ENCODE measurements around the gene SGSM1. TPM values are rescaled to one million over a fixed set of nuclear protein-coding genes. Genes with fewer than 3 reads are reported as not detected.

Gene SGSM1
- total RNA-seq, 1 experiment from 2014 or later, result 4.3 TPM

GRCh38 chr22:24925586-24926427, 119.8 kb downstream of the SGSM1 start:
- Histone ChIP-seq H3K27ac (ENCODE audit: insufficient read length, low read depth, low read length) (no peak overlapping the region), H2BK5ac (ENCODE audit: insufficient read length, low read length) (no peak overlapping the region), H3K23me2 (ENCODE audit: insufficient read length, low read depth, low read length, poor library complexity, severe bottlenecking) (no peaks in the 10 kb centered on the region), H3T11ph (ENCODE audit: low read length) (no peak overlapping the region), H3K79me2 (ENCODE audit: insufficient read depth, low read length) (no peaks in the 10 kb centered on the region), H3K4ac (ENCODE audit: low read depth, low read length) (no peak overlapping the region), H4K91ac (ENCODE audit: insufficient read length, low read depth, low read length) (no peak overlapping the region), H3K9ac (ENCODE audit: extremely low read depth, insufficient read length, low read length) (no peak overlapping the region), H2AK5ac (ENCODE audit: insufficient read length, low read length) (no peak overlapping the region), H3K18ac (ENCODE audit: insufficient read length, low read depth, low read length) (no peak overlapping the region), H2BK15ac (ENCODE audit: low read depth, low read length) (no peak overlapping the region), H2BK120ac (ENCODE audit: low read depth, low read length, poor library complexity, severe bottlenecking) (no peak overlapping the region), H4K8ac (replicated peaks; ENCODE audit: insufficient read length, low read depth, low read length) (no peak overlapping the region), H2AFZ (ENCODE audit: low read length) (no peak overlapping the region), H3K27me3 (ENCODE audit: insufficient read depth, low read length) (no peaks in the 10 kb centered on the region), H2BK12ac (ENCODE audit: insufficient read length, low read depth, low read length) (no peak overlapping the region), H3K4me1 (ENCODE audit: insufficient read depth, low read length) (no peaks in the 10 kb centered on the region), H3K4me2 (ENCODE audit: insufficient read depth, insufficient read length, low read length) (no peak overlapping the region), H3K56ac (ENCODE audit: insufficient read length, low read depth, low read length) (no peak overlapping the region), H2BK20ac (ENCODE audit: low read depth, low read length, poor library complexity, severe bottlenecking) (no peak overlapping the region), H3K79me1 (ENCODE audit: insufficient read depth, low read depth, low read length, poor library complexity, severe bottlenecking) (no peaks in the 10 kb centered on the region), H3K14ac (ENCODE audit: insufficient read depth, low read length) (no peak overlapping the region), H3K9me3 (ENCODE audit: control insufficient read depth, low read depth, low read length) (no peaks in the 10 kb centered on the region), H3K23ac (ENCODE audit: insufficient read length, low read depth, low read length) (no peak overlapping the region), H4K20me1 (ENCODE audit: control insufficient read depth, insufficient read depth, insufficient read length) (no peaks in the 10 kb centered on the region), H4K5ac (ENCODE audit: insufficient read length, low read depth, low read length) (no peak overlapping the region)
- no CpG with 5 or more reads among the region's 17 CpGs for WGBS (ENCODE audit: extremely low coverage, insufficient read length, low lambda C conversion rate)
- Mint-ChIP-seq H3K27ac (peak overlapping the region; percentile 50 to 81 (median 77); a peak in 4 of 7 replicates), H3K4me1 (peaks cover 14 to 18% of the 10 kb centered on the region in 2 experiments), H3K9me3 (peaks cover 3 to 6% of the 10 kb centered on the region in 2 experiments; a peak in 3 of 5 replicates), H3K4me3 (no peak overlapping the region), H3K36me3 (ENCODE audit: insufficient read depth in 1 of 3, low read depth in 3 of 3) (peaks cover 0 to 17% (median 14%) of the 10 kb centered on the region in 3 experiments; a peak in 3 of 7 replicates), H3K27me3 (ENCODE audit: low read depth) (no peaks in the 10 kb centered on the region; the same call in 1 of the 2 replicates)
- TF ChIP-seq CTCF (conservative IDR thresholded peaks at IDR 0.05), result peak; percentile 53
- DNase-seq, result peak; percentile 62
